HG02973 (cell line): Measurements from ENCODE around the gene KCNA1.

ENCODE experiments used
- ATAC-seq: cut with Tn5 transposase; IDR thresholded peaks from one replicate; pipeline ENCODE4 v1.9.1; 2021; ENCODE audit warnings: moderate library complexity; ENCODE audit not compliant: unreplicated experiment

The KCNA1 gene

DNA sequence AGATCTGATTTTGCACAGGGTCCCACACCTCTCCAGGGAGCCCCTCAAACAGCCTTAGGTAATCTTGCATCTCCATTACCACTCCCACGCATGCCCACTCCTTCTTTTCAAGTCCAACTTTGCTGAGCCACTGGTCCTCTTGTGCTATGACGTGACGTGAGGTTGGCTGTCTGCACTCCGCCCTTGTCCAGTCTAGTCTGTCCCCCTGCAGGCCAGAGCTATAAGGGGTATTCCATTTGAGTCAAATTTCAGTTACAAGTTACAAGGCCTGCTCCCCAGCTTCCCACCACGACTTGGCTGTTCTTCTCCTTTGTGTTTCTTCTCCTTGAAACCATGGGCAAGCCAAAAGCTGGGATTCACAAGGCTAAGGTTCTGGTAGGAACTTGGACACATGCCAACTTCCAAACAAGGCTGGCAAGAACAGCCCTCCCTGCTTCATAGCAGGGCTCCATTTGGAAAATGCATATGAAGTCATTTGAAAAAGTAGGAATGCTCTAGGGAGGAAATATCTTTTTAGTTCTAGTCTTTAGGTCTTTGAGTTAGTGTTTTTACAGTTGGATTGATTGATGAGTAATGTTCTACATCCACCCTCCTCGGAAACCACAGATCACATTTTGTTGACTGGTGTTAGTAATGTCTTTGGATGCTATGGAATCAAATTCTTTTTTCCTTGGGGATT lies 49.1 kb downstream of the KCNA1 start:
- ATAC-seq = no peak

DNA sequence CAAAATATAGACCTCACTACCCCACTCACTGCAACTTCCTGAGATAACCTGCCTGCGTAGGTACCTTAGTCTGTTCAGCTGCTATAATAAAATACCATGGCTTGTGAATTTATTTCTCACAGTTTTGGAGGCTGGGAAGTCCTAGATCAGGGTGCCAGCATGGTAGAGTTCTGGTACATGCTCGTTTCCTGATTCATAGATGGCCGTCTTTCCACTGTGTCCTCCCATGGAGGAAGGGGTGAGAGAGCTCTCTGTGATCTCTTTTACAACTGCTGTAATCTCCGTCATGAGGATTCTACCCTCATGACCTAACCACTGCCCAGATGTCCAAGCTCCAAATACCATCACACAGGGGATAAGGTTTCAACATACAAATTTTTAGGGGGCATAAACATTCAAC lies 49.7 kb downstream of the KCNA1 start:
- ATAC-seq = no peak

DNA sequence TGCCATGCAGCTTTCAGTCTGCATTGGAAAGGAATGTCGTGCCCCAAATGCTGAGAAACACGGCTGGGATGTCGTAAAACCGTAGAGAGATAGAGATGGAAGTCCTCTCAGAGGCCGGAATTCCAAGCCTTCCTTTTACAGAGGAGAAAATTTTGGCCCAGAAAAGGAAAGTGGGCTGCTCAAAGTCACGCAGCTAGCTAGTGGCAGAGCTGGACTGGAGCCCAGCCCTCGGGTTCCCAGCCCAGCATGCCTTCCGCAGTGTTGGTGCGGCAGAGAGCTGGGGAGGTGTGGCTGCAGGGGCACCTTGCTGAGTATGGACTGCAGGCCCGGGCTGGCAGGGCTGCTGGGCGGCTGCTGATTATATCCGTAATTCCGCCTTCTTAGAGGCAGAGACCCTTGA lies 50.3 kb downstream of the KCNA1 start:
- no peak for ATAC-seq

DNA sequence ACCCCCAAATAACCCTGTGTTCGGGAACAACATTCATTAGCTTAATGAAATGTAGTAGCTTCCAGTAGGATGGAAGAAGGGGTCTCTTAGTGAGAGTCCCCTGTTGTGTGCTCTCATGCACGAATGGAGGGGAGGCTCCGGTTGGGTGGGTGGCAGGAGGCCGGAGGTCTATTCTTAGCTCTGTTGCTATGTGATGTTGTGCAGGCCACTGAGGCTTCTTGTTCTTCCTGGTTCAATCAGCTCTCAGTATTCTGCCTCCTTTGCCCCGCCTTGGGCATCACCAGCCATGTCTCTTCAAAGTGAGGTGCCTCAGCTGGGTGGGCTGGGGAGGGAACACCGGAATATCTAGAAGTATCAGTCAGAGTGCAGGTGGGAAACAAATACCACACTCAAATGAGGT lies 50.8 kb downstream of the KCNA1 start:
- no peak for ATAC-seq

DNA sequence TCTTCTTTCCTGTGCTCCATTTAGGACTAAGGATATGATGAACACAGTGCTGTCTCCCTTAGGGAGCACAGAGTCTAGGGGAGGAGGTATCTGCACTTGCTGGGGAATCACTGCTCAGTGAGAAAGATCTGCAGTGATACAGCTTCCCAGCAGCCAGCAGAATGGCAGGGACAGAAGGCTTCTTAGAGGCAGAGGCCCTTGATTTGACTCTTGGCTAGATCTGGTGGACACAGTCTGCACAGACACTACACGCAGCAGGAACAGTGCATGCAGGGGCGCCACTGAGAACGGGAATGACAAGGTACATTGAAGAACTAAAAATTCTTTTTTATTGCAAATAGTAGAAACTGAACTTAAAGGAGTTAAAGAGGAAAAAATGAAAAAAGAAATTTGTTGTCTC lies 51.6 kb downstream of the KCNA1 start:
- no peak for ATAC-seq

DNA sequence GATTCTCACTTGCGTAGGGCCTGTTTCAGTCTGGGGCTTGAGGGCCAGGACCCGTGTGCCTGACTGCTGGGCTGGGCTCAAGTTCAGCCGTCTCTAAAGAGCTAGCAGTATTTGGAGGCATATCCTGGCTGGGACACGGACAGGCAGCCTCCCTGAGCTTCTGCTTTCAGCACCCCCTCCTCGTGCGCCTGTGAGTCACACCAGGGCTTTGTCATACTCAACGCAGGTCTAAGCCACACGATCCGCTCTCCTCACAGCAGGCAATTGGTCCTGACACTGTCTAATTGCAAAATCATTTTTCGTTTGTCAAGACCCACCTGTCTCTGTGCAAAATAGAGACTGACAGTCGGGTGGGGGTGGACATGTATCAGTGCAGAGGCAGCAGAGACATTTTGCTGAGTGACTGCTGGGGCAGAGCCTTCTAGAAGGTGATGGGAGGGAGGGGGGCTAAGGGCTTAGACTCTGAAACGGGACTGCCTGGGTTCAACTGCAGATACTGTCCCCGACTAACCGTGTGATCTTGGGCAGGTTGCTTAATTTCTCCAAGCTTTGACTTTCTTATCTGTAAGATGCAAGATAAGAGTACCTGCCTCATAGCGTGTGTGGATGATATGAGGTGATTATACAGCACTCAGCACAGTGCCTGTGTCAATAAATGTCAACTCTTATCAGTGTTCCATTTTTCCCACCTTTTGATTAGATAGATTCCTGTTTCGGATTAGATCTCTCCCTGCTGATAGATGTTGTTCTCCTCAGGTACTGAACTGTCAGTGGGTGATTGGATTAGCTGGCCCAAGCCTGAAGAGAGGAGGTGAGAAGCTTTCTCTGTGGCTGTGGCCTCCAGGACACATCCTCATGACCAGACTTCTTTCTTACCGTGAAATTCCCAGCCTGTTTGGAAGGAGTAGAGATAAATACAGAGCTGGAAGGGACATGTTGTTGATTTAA lies 53.1 kb downstream of the KCNA1 start:
- ATAC-seq = no peak
